ENCODE measurements around the gene WRNIP1.

WRNIP1 gene

GRCh38 chr6:2748183-2748582 is 17.0 kb upstream of the WRNIP1 start:
- H3K27me3 ChIP-seq = no peaks in the 10 kb centered on the region
- no peak overlapping the region for H3K4me3 ChIP-seq (ENCODE audit: low read depth in 1 of 2, low read length in 1 of 2)
- H3K36me3 ChIP-seq = no peaks in the 10 kb centered on the region
- peaks cover 0 to 8% of the 10 kb centered on the region in 2 experiments for H3K4me1 ChIP-seq (ENCODE audit: control insufficient read depth in 1 of 2, insufficient read depth in 1 of 2, low read depth in 1 of 2, low read length in 1 of 2)
- TF ChIP-seq CTCF (IDR thresholded peaks at IDR 0.05) = no peak
- H3K27ac ChIP-seq = no peak overlapping the region
- no peaks in the 10 kb centered on the region for H3K9me3 ChIP-seq

GRCh38 chr6:2749969-2750600 is 15.1 kb upstream of the WRNIP1 start:
- Histone ChIP-seq H3K27ac (no peak overlapping the region), H3K4me3 (ENCODE audit: low read depth in 1 of 2, low read length in 1 of 2) (no peak overlapping the region), H3K4me1 (ENCODE audit: control insufficient read depth in 1 of 2, insufficient read depth in 1 of 2, low read depth in 1 of 2, low read length in 1 of 2) (peaks cover 0 to 8% of the 10 kb centered on the region in 2 experiments), H3K27me3 (no peaks in the 10 kb centered on the region), H3K9me3 (no peaks in the 10 kb centered on the region), H3K36me3 (no peaks in the 10 kb centered on the region)
- peak; percentile 84 for TF ChIP-seq CTCF (IDR thresholded peaks at IDR 0.05)

GRCh38 chr6:2750832-2751231 is 14.4 kb upstream of the WRNIP1 start, which contains the start of gene MYLK4:
TSS of gene MYLK4 (minus strand) at chr6:2750922. CDS start at chr6:2749294, 1,628 bp downstream.
- no peak within 1 kb of the TSS for H3K27ac ChIP-seq
- H3K36me3 ChIP-seq = no peaks in the 10 kb centered on the region
- no peaks in the 10 kb centered on the region for H3K27me3 ChIP-seq
- no peaks in the 10 kb centered on the region for H3K9me3 ChIP-seq
- no peak within 1 kb of the TSS for H3K4me3 ChIP-seq (ENCODE audit: low read depth in 1 of 2, low read length in 1 of 2)
- H3K4me1 ChIP-seq (ENCODE audit: control insufficient read depth in 1 of 2, insufficient read depth in 1 of 2, low read depth in 1 of 2, low read length in 1 of 2) = peaks cover 0 to 8% of the 10 kb centered on the region in 2 experiments
- TF ChIP-seq CTCF (IDR thresholded peaks at IDR 0.05) = no peak

GRCh38 chr6:2751871-2752270 is 13.3 kb upstream of the WRNIP1 start:
- H3K27ac ChIP-seq = no peak overlapping the region
- H3K27me3 ChIP-seq = no peaks in the 10 kb centered on the region
- H3K4me3 ChIP-seq (ENCODE audit: low read depth in 1 of 2, low read length in 1 of 2) = no peak overlapping the region
- no peaks in the 10 kb centered on the region for H3K36me3 ChIP-seq
- no peaks in the 10 kb centered on the region for H3K9me3 ChIP-seq
- H3K4me1 ChIP-seq (ENCODE audit: control insufficient read depth in 1 of 2, insufficient read depth in 1 of 2, low read depth in 1 of 2, low read length in 1 of 2) = peaks cover 0 to 8% of the 10 kb centered on the region in 2 experiments
- TF ChIP-seq CTCF (IDR thresholded peaks at IDR 0.05) = no peak

- Histone ChIP-seq H3K27ac (no peak overlapping the region), H3K4me3 (ENCODE audit: low read depth in 1 of 2, low read length in 1 of 2) (no peak overlapping the region), H3K36me3 (no peaks in the 10 kb centered on the region), H3K9me3 (no peaks in the 10 kb centered on the region), H3K27me3 (no peaks in the 10 kb centered on the region), H3K4me1 (ENCODE audit: control insufficient read depth in 1 of 2, insufficient read depth in 1 of 2, low read depth in 1 of 2, low read length in 1 of 2) (peaks cover 0 to 8% of the 10 kb centered on the region in 2 experiments)
- TF ChIP-seq CTCF (IDR thresholded peaks at IDR 0.05) = no peak
These were observed 12.6 kb upstream of the WRNIP1 start for GRCh38 chr6:2752477-2753109.
